ENCODE data around the gene FEZ2.

The FEZ2 gene

DNA sequence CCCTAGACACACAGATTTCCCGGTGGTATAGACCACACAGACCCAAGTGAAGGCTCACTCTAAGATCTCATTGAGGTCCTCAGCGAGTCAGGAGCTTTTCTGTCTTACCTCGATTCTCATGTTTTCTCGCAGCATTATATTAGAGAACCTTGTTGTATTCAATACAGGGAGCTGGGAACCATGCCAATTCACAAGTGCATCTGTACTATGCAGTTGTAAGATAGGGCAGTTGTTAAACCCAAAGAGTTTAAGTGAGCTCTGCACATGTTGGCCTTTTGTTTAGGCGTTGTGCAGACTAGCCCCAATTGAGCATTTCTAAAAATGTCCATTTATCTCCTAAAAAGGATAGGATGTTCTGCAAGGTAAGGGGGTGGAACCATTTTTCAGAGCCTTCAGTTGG, 59.6 kb downstream of the FEZ2 start:
- Histone ChIP-seq H3K4me3 (ENCODE audit: low read length) (no peak overlapping the region), H3K79me2 (ENCODE audit: control insufficient read depth, low read length) (no peaks in the 10 kb centered on the region), H3K36me3 (ENCODE audit: control insufficient read depth, low read length) (peaks cover 37% of the 10 kb centered on the region), H3K9me3 (ENCODE audit: control insufficient read depth, insufficient read depth, low read length) (peaks cover 2% of the 10 kb centered on the region; the same call in 1 of the 2 replicates), H3K27ac (ENCODE audit: low read depth, low read length) (no peak overlapping the region), H3F3A (ENCODE audit: control insufficient read depth, insufficient read depth) (no peaks in the 10 kb centered on the region; the same call in 1 of the 2 replicates), H3K4me2 (ENCODE audit: low read length) (no peak overlapping the region), H3K4me1 (ENCODE audit: control insufficient read depth, low read length) (no peaks in the 10 kb centered on the region), H3K9me2 (replicated peaks; ENCODE audit: control insufficient read depth, low read length) (no peaks in the 10 kb centered on the region), H3K27me3 (ENCODE audit: control insufficient read depth, low read length) (no peaks in the 10 kb centered on the region), H4K20me1 (ENCODE audit: control insufficient read depth, insufficient read depth, low read depth, low read length) (no peaks in the 10 kb centered on the region)
- TF ChIP-seq EZH2phosphoT487 (IDR thresholded peaks at IDR 0.05; ENCODE audit: borderline replicate concordance, low read length): no peak
- TF ChIP-seq, protein P1, sequence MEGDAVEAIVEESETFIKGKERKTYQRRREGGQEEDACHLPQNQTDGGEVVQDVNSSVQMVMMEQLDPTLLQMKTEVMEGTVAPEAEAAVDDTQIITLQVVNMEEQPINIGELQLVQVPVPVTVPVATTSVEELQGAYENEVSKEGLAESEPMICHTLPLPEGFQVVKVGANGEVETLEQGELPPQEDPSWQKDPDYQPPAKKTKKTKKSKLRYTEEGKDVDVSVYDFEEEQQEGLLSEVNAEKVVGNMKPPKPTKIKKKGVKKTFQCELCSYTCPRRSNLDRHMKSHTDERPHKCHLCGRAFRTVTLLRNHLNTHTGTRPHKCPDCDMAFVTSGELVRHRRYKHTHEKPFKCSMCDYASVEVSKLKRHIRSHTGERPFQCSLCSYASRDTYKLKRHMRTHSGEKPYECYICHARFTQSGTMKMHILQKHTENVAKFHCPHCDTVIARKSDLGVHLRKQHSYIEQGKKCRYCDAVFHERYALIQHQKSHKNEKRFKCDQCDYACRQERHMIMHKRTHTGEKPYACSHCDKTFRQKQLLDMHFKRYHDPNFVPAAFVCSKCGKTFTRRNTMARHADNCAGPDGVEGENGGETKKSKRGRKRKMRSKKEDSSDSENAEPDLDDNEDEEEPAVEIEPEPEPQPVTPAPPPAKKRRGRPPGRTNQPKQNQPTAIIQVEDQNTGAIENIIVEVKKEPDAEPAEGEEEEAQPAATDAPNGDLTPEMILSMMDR (IDR thresholded peaks at IDR 0.05; ENCODE audit: low read depth, low read length, poor library complexity, severe bottlenecking): no peak

DNA sequence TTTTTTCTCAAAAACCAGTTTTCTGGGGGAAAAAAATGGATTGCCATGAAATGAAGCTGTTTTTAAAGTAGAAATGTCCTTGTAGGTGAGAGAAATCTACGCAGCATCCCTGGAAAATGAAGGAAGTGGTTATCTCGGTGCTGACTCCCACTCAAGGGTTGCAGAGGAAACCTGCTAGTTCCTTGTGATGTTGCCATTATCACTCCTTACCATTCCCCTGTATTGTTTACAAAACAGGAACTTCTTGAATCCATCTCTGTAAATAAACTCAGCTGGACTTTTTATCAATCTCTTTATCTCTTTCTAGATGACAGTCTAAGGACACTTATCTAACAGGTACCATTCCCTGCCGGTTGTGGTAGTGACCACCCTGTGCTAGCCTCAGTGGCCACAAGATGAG, 61.2 kb downstream of the FEZ2 start:
- Histone ChIP-seq H3K4me2 (ENCODE audit: low read length) (no peak overlapping the region), H3F3A (ENCODE audit: control insufficient read depth, insufficient read depth) (no peaks in the 10 kb centered on the region; the same call in 1 of the 2 replicates), H3K27me3 (ENCODE audit: control insufficient read depth, low read length) (no peaks in the 10 kb centered on the region), H3K79me2 (ENCODE audit: control insufficient read depth, low read length) (no peaks in the 10 kb centered on the region), H3K9me3 (ENCODE audit: control insufficient read depth, insufficient read depth, low read length) (peaks cover 2% of the 10 kb centered on the region; the same call in 1 of the 2 replicates), H4K20me1 (ENCODE audit: control insufficient read depth, insufficient read depth, low read depth, low read length) (no peaks in the 10 kb centered on the region), H3K4me3 (ENCODE audit: low read length) (no peak overlapping the region), H3K27ac (ENCODE audit: low read depth, low read length) (no peak overlapping the region), H3K9me2 (replicated peaks; ENCODE audit: control insufficient read depth, low read length) (no peaks in the 10 kb centered on the region), H3K4me1 (ENCODE audit: control insufficient read depth, low read length) (no peaks in the 10 kb centered on the region), H3K36me3 (ENCODE audit: control insufficient read depth, low read length) (peaks cover 34% of the 10 kb centered on the region)
- TF ChIP-seq EZH2phosphoT487 (IDR thresholded peaks at IDR 0.05; ENCODE audit: borderline replicate concordance, low read length): no peak
- TF ChIP-seq, protein P1 (IDR thresholded peaks at IDR 0.05; ENCODE audit: low read depth, low read length, poor library complexity, severe bottlenecking): no peak

DNA sequence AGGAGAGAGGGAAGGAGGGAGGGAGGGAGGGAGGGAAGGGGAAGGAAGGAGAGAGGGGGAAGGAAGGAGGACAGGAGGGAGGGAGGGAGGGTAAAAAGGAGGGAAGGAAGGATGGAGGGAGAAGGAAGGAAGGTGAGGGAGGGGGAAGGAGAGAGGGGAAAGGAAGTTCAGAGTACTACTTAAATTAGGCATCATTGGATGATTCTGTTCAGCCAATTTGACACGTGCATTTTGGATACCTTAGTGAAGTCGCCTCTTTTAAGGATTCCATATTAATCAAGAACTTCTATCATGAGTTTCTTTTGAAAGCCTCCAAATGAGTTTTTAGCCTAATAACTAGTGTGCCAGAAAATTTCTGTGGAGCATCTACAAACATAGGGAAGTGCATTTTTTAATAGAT, 62.9 kb downstream of the FEZ2 start:
- Histone ChIP-seq H3K36me3 (ENCODE audit: control insufficient read depth, low read length) (peaks cover 42% of the 10 kb centered on the region), H3K4me3 (ENCODE audit: low read length) (no peak overlapping the region), H3K27me3 (ENCODE audit: control insufficient read depth, low read length) (no peaks in the 10 kb centered on the region), H3K9me2 (replicated peaks; ENCODE audit: control insufficient read depth, low read length) (no peaks in the 10 kb centered on the region), H3K4me2 (ENCODE audit: low read length) (no peak overlapping the region), H3K79me2 (ENCODE audit: control insufficient read depth, low read length) (no peaks in the 10 kb centered on the region), H3K27ac (ENCODE audit: low read depth, low read length) (no peak overlapping the region), H3K4me1 (ENCODE audit: control insufficient read depth, low read length) (no peaks in the 10 kb centered on the region), H4K20me1 (ENCODE audit: control insufficient read depth, insufficient read depth, low read depth, low read length) (no peaks in the 10 kb centered on the region), H3F3A (ENCODE audit: control insufficient read depth, insufficient read depth) (no peaks in the 10 kb centered on the region; the same call in 1 of the 2 replicates), H3K9me3 (ENCODE audit: control insufficient read depth, insufficient read depth, low read length) (peaks cover 2% of the 10 kb centered on the region; the same call in 1 of the 2 replicates)
- TF ChIP-seq, protein P1 (IDR thresholded peaks at IDR 0.05; ENCODE audit: low read depth, low read length, poor library complexity, severe bottlenecking): no peak
- TF ChIP-seq EZH2phosphoT487 (IDR thresholded peaks at IDR 0.05; ENCODE audit: borderline replicate concordance, low read length): no peak
